H9 (cell line): ENCODE results near the gene NME2. TPM values are rescaled to one million over a fixed set of nuclear protein-coding genes. Genes with fewer than 3 reads are reported as not detected.

Experiments
- DNase-seq: peaks from one replicate; pipeline ENCODE4 v3.0.0-alpha.2; 2017
- H2AFZ ChIP-seq: one replicate; pipeline ENCODE4 v1.6.1; 2013; ENCODE audit warnings: mild to moderate bottlenecking, low read length, control low read depth, moderate library complexity
- H2AK5ac ChIP-seq: 2 replicates; pipeline ENCODE4 v1.6.1; 2013; ENCODE audit warnings: low read length, control low read depth, mixed read lengths; ENCODE audit not compliant: insufficient read length
- H2BK120ac ChIP-seq: one replicate; pipeline ENCODE4 v1.6.1; 2013; ENCODE audit warnings: low read depth, mild to moderate bottlenecking, low read length, control low read depth, inconsistent platforms; ENCODE audit not compliant: poor library complexity, severe bottlenecking
- H2BK12ac ChIP-seq: 2 replicates; pipeline ENCODE4 v1.6.1; 2013; ENCODE audit warnings: low read length, control low read depth, mixed read lengths, low read depth; ENCODE audit not compliant: insufficient read length
- H2BK15ac ChIP-seq: 2 replicates; pipeline ENCODE4 v1.6.1; 2013; ENCODE audit warnings: low read depth, low read length, control low read depth
- H2BK20ac ChIP-seq: one replicate; pipeline ENCODE4 v1.6.1; 2013; ENCODE audit warnings: low read depth, mild to moderate bottlenecking, low read length, control low read depth, inconsistent platforms; ENCODE audit not compliant: poor library complexity, severe bottlenecking
- H2BK5ac ChIP-seq: 2 replicates; pipeline ENCODE4 v1.6.1; 2013; ENCODE audit warnings: low read length, control low read depth, mixed read lengths; ENCODE audit not compliant: insufficient read length
- H3K14ac ChIP-seq: 2 replicates; pipeline ENCODE4 v1.6.1; 2013; ENCODE audit warnings: low read length, control low read depth; ENCODE audit not compliant: insufficient read depth
- H3K18ac ChIP-seq: 2 replicates; pipeline ENCODE4 v1.6.1; 2013; ENCODE audit warnings: low read depth, mild to moderate bottlenecking, mixed read lengths, low read length, control low read depth; ENCODE audit not compliant: insufficient read length
- H3K23ac ChIP-seq: 2 replicates; pipeline ENCODE4 v1.6.1; 2013; ENCODE audit warnings: low read length, control low read depth, mixed read lengths, low read depth; ENCODE audit not compliant: insufficient read length
- H3K23me2 ChIP-seq: 2 replicates; pipeline ENCODE4 v1.6.1; 2013; ENCODE audit warnings: low read depth, mild to moderate bottlenecking, mixed read lengths, low read length, control low read depth; ENCODE audit not compliant: insufficient read length, poor library complexity, severe bottlenecking
- H3K27ac ChIP-seq: 2 replicates; pipeline ENCODE4 v1.5.1; 2013; ENCODE audit warnings: low read length, control low read depth, mixed read lengths, low read depth; ENCODE audit not compliant: insufficient read length
- H3K27me3 ChIP-seq: 2 replicates; pipeline ENCODE4 v1.6.1; 2013; ENCODE audit warnings: low read length, control low read depth, inconsistent platforms; ENCODE audit not compliant: insufficient read depth
- H3K4ac ChIP-seq: 2 replicates; pipeline ENCODE4 v1.6.1; 2013; ENCODE audit warnings: low read depth, mild to moderate bottlenecking, control low read depth, inconsistent platforms, low read length, moderate library complexity
- H3K4me1 ChIP-seq: 2 replicates; pipeline ENCODE4 v1.6.1; 2013; ENCODE audit warnings: low read length, control low read depth, inconsistent platforms; ENCODE audit not compliant: insufficient read depth
- H3K4me2 ChIP-seq: 2 replicates; pipeline ENCODE4 v1.6.1; 2013; ENCODE audit warnings: low read length, control low read depth, mixed read lengths; ENCODE audit not compliant: insufficient read length, insufficient read depth
- H3K56ac ChIP-seq: 2 replicates; pipeline ENCODE4 v1.6.1; 2013; ENCODE audit warnings: low read depth, mild to moderate bottlenecking, mixed read lengths, low read length, control low read depth; ENCODE audit not compliant: insufficient read length
- H3K79me1 ChIP-seq: 2 replicates; pipeline ENCODE4 v1.6.1; 2013; ENCODE audit warnings: low read depth, mild to moderate bottlenecking, moderate library complexity, low read length, control low read depth, inconsistent platforms; ENCODE audit not compliant: insufficient read depth, poor library complexity, severe bottlenecking
- H3K79me2 ChIP-seq: 2 replicates; pipeline ENCODE4 v1.6.1; 2013; ENCODE audit warnings: low read length, control low read depth, inconsistent platforms; ENCODE audit not compliant: insufficient read depth
- H3K9ac ChIP-seq: 2 replicates; pipeline ENCODE4 v1.6.1; 2013; ENCODE audit warnings: low read length, control low read depth, mixed read lengths; ENCODE audit not compliant: insufficient read length; ENCODE audit errors: extremely low read depth
- H3K9me3 ChIP-seq: one replicate; pipeline ENCODE4 v1.6.1; 2013; ENCODE audit warnings: low read depth, low read length, inconsistent platforms; ENCODE audit not compliant: control insufficient read depth
- H3T11ph ChIP-seq: one replicate; pipeline ENCODE4 v1.6.1; 2013; ENCODE audit warnings: mild to moderate bottlenecking, low read length, control low read depth, inconsistent platforms
- H4K20me1 ChIP-seq: one replicate; pipeline ENCODE4 v1.6.1; 2013; ENCODE audit not compliant: control insufficient read depth, insufficient read length, insufficient read depth
- H4K5ac ChIP-seq: 2 replicates; pipeline ENCODE4 v1.6.1; 2013; ENCODE audit warnings: low read depth, mild to moderate bottlenecking, mixed read lengths, low read length, control low read depth; ENCODE audit not compliant: insufficient read length
- H4K8ac ChIP-seq: replicated peaks from 2 replicates; pipeline ENCODE4 v1.6.1; 2013; ENCODE audit warnings: low read length, control low read depth, mixed read lengths, low read depth; ENCODE audit not compliant: insufficient read length
- H4K91ac ChIP-seq: 2 replicates; pipeline ENCODE4 v1.6.1; 2013; ENCODE audit warnings: low read depth, mild to moderate bottlenecking, moderate library complexity, mixed read lengths, low read length, control low read depth; ENCODE audit not compliant: insufficient read length
- H3K27ac Mint-ChIP-seq, 3 experiments: 2 replicates in 2 of 3; 3 replicates in 1 of 3; pipeline ENCODE4 v1.8.0; 2020 to 2021; ENCODE audit warnings: mixed read lengths in 3 of 3, mild to moderate bottlenecking in 1 of 3, moderate library complexity in 1 of 3
- H3K27me3 Mint-ChIP-seq: 2 replicates; pipeline ENCODE4 v1.8.0; 2021; ENCODE audit warnings: low read depth, mild to moderate bottlenecking, moderate library complexity, mixed read lengths
- H3K36me3 Mint-ChIP-seq, 3 experiments: 2 replicates in 2 of 3; 3 replicates in 1 of 3; pipeline ENCODE4 v1.8.0; 2020 to 2021; ENCODE audit warnings: low read depth in 3 of 3, mixed read lengths in 3 of 3; ENCODE audit not compliant: insufficient read depth in 1 of 3
- H3K4me1 Mint-ChIP-seq, 2 experiments: 2 replicates each; pipeline ENCODE4 v1.8.0; 2020; ENCODE audit warnings: mixed read lengths in 2 of 2
- H3K4me3 Mint-ChIP-seq, 2 experiments: 2 replicates in 1 of 2; 3 replicates in 1 of 2; pipeline ENCODE4 v1.8.0; 2020 to 2021; ENCODE audit warnings: mild to moderate bottlenecking in 2 of 2, mixed read lengths in 2 of 2, moderate library complexity in 1 of 2
- H3K9me3 Mint-ChIP-seq, 2 experiments: 2 replicates in 1 of 2; 3 replicates in 1 of 2; pipeline ENCODE4 v1.8.0; 2020; ENCODE audit warnings: mild to moderate bottlenecking in 2 of 2, mixed read lengths in 2 of 2, moderate library complexity in 1 of 2
- CTCF ChIP-seq: fragments of 200-600 bp; sonication (generic); conservative IDR thresholded peaks from 3 replicates; pipeline ENCODE4 v1.8.0; 2021; ENCODE audit warnings: antibody characterized with exemption, mild to moderate bottlenecking
- WGBS: extraction: QIAGEN DNeasy Blood & Tissue Kit; methylation state at CpG from one replicate; pipeline ENCODE4 v1.1.7; 2013; ENCODE audit warnings: missing lambda C conversion rate, low lambda C conversion rate, mixed read lengths; ENCODE audit not compliant: insufficient read length; ENCODE audit errors: extremely low coverage; 5-methylcytosine and 5-hydroxymethylcytosine counted together
- total RNA-seq: library from RNA; stranded (reverse); gene quantifications from 2 replicates; pipeline ENCODE4 v1.2.1, GENCODE V29; 2021

Gene NME2
- total RNA-seq, 1 experiment from 2014 or later, result 819 TPM

- Histone ChIP-seq H3K4ac (no peak overlapping the region), H3K9ac (no peak overlapping the region), H2BK15ac (no peak overlapping the region), H3T11ph (no peak overlapping the region), H2BK120ac (no peak overlapping the region), H3K9me3 (no peaks in the 10 kb centered on the region), H3K4me2 (no peak overlapping the region), H4K20me1 (no peaks in the 10 kb centered on the region), H2BK20ac (no peak overlapping the region), H3K27ac (no peak overlapping the region), H3K27me3 (no peaks in the 10 kb centered on the region), H3K4me1 (no peaks in the 10 kb centered on the region), H3K79me1 (no peaks in the 10 kb centered on the region), H2AK5ac (no peak overlapping the region), H3K56ac (no peak overlapping the region), H3K18ac (no peak overlapping the region), H3K79me2 (no peaks in the 10 kb centered on the region), H2AFZ (no peak overlapping the region), H2BK5ac (no peak overlapping the region), H4K91ac (no peak overlapping the region), H4K5ac (no peak overlapping the region), H4K8ac (no peak overlapping the region), H3K23me2 (no peaks in the 10 kb centered on the region), H3K14ac (no peak overlapping the region), H2BK12ac (no peak overlapping the region), H3K23ac (no peak overlapping the region)
- no peaks in the 10 kb centered on the region for H3K27me3 Mint-ChIP-seq
- H3K27ac Mint-ChIP-seq, result no peak overlapping the region
- H3K4me3 Mint-ChIP-seq, result no peak overlapping the region
- no peaks in the 10 kb centered on the region; a peak in 1 of 5 replicates for H3K9me3 Mint-ChIP-seq
- no peak for TF ChIP-seq CTCF
- H3K36me3 Mint-ChIP-seq, result no peaks in the 10 kb centered on the region
- no peak for DNase-seq
- WGBS, result no CpG with 5 or more reads among the region's 2 CpGs
- peaks cover 13 to 16% of the 10 kb centered on the region in 2 experiments for H3K4me1 Mint-ChIP-seq
These were observed 23.6 kb upstream of the NME2 start for GRCh38 chr17:51142597-51142996.
